ENCODE data around the gene PPP2R5B. TPM values are rescaled to one million over a fixed set of nuclear protein-coding genes. Genes with fewer than 3 reads are reported as not detected.

Gene PPP2R5B
- total and polyA plus RNA-seq, 2 donors (not counting 1 experiment from before 2014, with no cell fraction given), result 12.1 to 12.4 TPM

GRCh38 chr11:64887234-64887756 lies 37.2 kb upstream of the PPP2R5B start:
- no peak overlapping the region for H3K4me2 ChIP-seq (ENCODE audit: extremely low read depth, insufficient read depth, low read length)

GRCh38 chr11:64887757-64888405 lies 36.6 kb upstream of the PPP2R5B start:
- Histone ChIP-seq H3K4me2 (ENCODE audit: extremely low read depth, insufficient read depth, low read length) (peak overlapping the region; percentile 69), H3K4me3 (replicated peaks in 1 of 4; ENCODE audit: control extremely low read depth in 1 of 4, insufficient read depth in 1 of 4, low read depth in 3 of 4, low read length in 4 of 4) (peak overlapping the region in 1 of 4 experiments; percentile 30), H3K27ac (ENCODE audit: insufficient read depth, low read length) (no peak overlapping the region), H3K27me3 (ENCODE audit: control insufficient read depth, insufficient read depth, low read length) (no peaks in the 10 kb centered on the region), H3K4me1 (ENCODE audit: control insufficient read depth, extremely low read depth, insufficient read depth, low read length) (peaks cover 3% of the 10 kb centered on the region), H3K9me3 (ENCODE audit: control insufficient read depth, insufficient read depth, low read depth, low read length) (no peaks in the 10 kb centered on the region), H3K9ac (ENCODE audit: insufficient read depth, low read length) (no peak overlapping the region), H4K20me1 (ENCODE audit: control insufficient read depth, extremely low read depth, insufficient read depth, low read length) (no peaks in the 10 kb centered on the region), H2AFZ (ENCODE audit: low read length) (peak overlapping the region; percentile 92), H3K79me2 (ENCODE audit: control insufficient read depth, insufficient read depth, low read length) (no peaks in the 10 kb centered on the region), H3K36me3 (ENCODE audit: control insufficient read depth, insufficient read depth, low read length) (no peaks in the 10 kb centered on the region)
- TF ChIP-seq EZH2 (IDR thresholded peaks at IDR 0.05; ENCODE audit: low read length, missing control alignments) (no peak), CTCF (conservative IDR thresholded peaks at IDR 0.05 in 1 of 2, IDR thresholded peaks at IDR 0.05 in 1 of 2; ENCODE audit: low read depth in 1 of 2, low read length in 2 of 2) (peak; percentile 77 to 78)
- peak; percentile 33 to 55 for DNase-seq (ENCODE audit: low read depth in 2 of 2)

More at GRCh38 chr11:64887234-64887756, 37.2 kb upstream of the PPP2R5B start:
- Histone ChIP-seq H3K9ac (ENCODE audit: insufficient read depth, low read length) (no peak overlapping the region), H3K79me2 (ENCODE audit: control insufficient read depth, insufficient read depth, low read length) (no peaks in the 10 kb centered on the region), H2AFZ (ENCODE audit: low read length) (no peak overlapping the region), H3K36me3 (ENCODE audit: control insufficient read depth, insufficient read depth, low read length) (no peaks in the 10 kb centered on the region), H4K20me1 (ENCODE audit: control insufficient read depth, extremely low read depth, insufficient read depth, low read length) (no peaks in the 10 kb centered on the region), H3K4me1 (ENCODE audit: control insufficient read depth, extremely low read depth, insufficient read depth, low read length) (peaks cover 3% of the 10 kb centered on the region), H3K27me3 (ENCODE audit: control insufficient read depth, insufficient read depth, low read length) (no peaks in the 10 kb centered on the region), H3K9me3 (ENCODE audit: control insufficient read depth, insufficient read depth, low read depth, low read length) (no peaks in the 10 kb centered on the region), H3K4me3 (replicated peaks in 1 of 4; ENCODE audit: control extremely low read depth in 1 of 4, insufficient read depth in 1 of 4, low read depth in 3 of 4, low read length in 4 of 4) (no peak overlapping the region), H3K27ac (ENCODE audit: insufficient read depth, low read length) (no peak overlapping the region)
- TF ChIP-seq CTCF (conservative IDR thresholded peaks at IDR 0.05 in 1 of 2, IDR thresholded peaks at IDR 0.05 in 1 of 2; ENCODE audit: low read depth in 1 of 2, low read length in 2 of 2) (no peak), EZH2 (IDR thresholded peaks at IDR 0.05; ENCODE audit: low read length, missing control alignments) (no peak)
- no peak for DNase-seq (ENCODE audit: low read depth in 2 of 2)

GRCh38 chr11:64888406-64888728 lies 36.1 kb upstream of the PPP2R5B start:
- Histone ChIP-seq H3K27ac (ENCODE audit: insufficient read depth, low read length) (no peak overlapping the region), H3K4me3 (replicated peaks in 1 of 4; ENCODE audit: control extremely low read depth in 1 of 4, insufficient read depth in 1 of 4, low read depth in 3 of 4, low read length in 4 of 4) (no peak overlapping the region), H3K4me1 (ENCODE audit: control insufficient read depth, extremely low read depth, insufficient read depth, low read length) (peaks cover 3% of the 10 kb centered on the region), H2AFZ (ENCODE audit: low read length) (peak overlapping the region; percentile 92), H4K20me1 (ENCODE audit: control insufficient read depth, extremely low read depth, insufficient read depth, low read length) (no peaks in the 10 kb centered on the region), H3K36me3 (ENCODE audit: control insufficient read depth, insufficient read depth, low read length) (no peaks in the 10 kb centered on the region), H3K9ac (ENCODE audit: insufficient read depth, low read length) (no peak overlapping the region), H3K4me2 (ENCODE audit: extremely low read depth, insufficient read depth, low read length) (peak overlapping the region; percentile 69), H3K27me3 (ENCODE audit: control insufficient read depth, insufficient read depth, low read length) (no peaks in the 10 kb centered on the region), H3K79me2 (ENCODE audit: control insufficient read depth, insufficient read depth, low read length) (no peaks in the 10 kb centered on the region), H3K9me3 (ENCODE audit: control insufficient read depth, insufficient read depth, low read depth, low read length) (no peaks in the 10 kb centered on the region)
- no peak for TF ChIP-seq EZH2 (IDR thresholded peaks at IDR 0.05; ENCODE audit: low read length, missing control alignments)
- TF ChIP-seq CTCF (conservative IDR thresholded peaks at IDR 0.05 in 1 of 2, IDR thresholded peaks at IDR 0.05 in 1 of 2; ENCODE audit: low read depth in 1 of 2, low read length in 2 of 2), result no peak
- DNase-seq (ENCODE audit: low read depth in 2 of 2), result no peak

All from fibroblast of lung (primary cell).